GM18868 (cell line): Measurements from ENCODE around the gene PTPN3.
"Not testable (repeated sequence)": the region's sequence is repeated elsewhere in the genome, so short reads cannot be mapped to it uniquely, and the experiment has no call there.

Experiments used
- ATAC-seq: cut with Tn5 transposase; IDR thresholded peaks from one replicate; pipeline ENCODE4 v1.9.1; 2021; ENCODE audit warnings: mild to moderate bottlenecking, moderate library complexity; ENCODE audit not compliant: unreplicated experiment

The PTPN3 gene

GRCh38 chr9:109403116-109403515 lies 95.0 kb downstream of the PTPN3 start:
- ATAC-seq: no peak

- peak; percentile 32 for ATAC-seq
Observed at GRCh38 chr9:109401990-109402318, 96.2 kb downstream of the PTPN3 start.

- peak; percentile 32 for ATAC-seq
Observed at GRCh38 chr9:109401169-109401989, 96.7 kb downstream of the PTPN3 start.

GRCh38 chr9:109399258-109399767 lies 98.8 kb downstream of the PTPN3 start:
- peak; percentile 75 for ATAC-seq

GRCh38 chr9:109391176-109391575 lies 106.9 kb downstream of the PTPN3 start:
- no peak for ATAC-seq

- no peak for ATAC-seq
Observed at GRCh38 chr9:109387856-109388255, 110.3 kb downstream of the PTPN3 start.

- ATAC-seq: no peak
Observed at GRCh38 chr9:109387206-109387605, 110.9 kb downstream of the PTPN3 start.

- ATAC-seq: no peak
Observed at GRCh38 chr9:109385499-109385898, 112.6 kb downstream of the PTPN3 start.

GRCh38 chr9:109383947-109384346 lies 114.2 kb downstream of the PTPN3 start:
- ATAC-seq: no peak

- no peak for ATAC-seq
Observed at GRCh38 chr9:109383356-109383755, 114.8 kb downstream of the PTPN3 start.

GRCh38 chr9:109382585-109382984 lies 115.5 kb downstream of the PTPN3 start:
- no peak for ATAC-seq

GRCh38 chr9:109382182-109382581 lies 115.9 kb downstream of the PTPN3 start:
- ATAC-seq: no peak

- ATAC-seq: peak; percentile 73
Observed at GRCh38 chr9:109381011-109381729, 116.9 kb downstream of the PTPN3 start.

GRCh38 chr9:109379513-109379912 lies 118.6 kb downstream of the PTPN3 start:
- no peak for ATAC-seq

GRCh38 chr9:109378316-109378715 lies 119.8 kb downstream of the PTPN3 start:
- no peak for ATAC-seq

- ATAC-seq: no peak
Observed at GRCh38 chr9:109372246-109372645, 125.9 kb downstream of the PTPN3 start.

- ATAC-seq: no peak
Observed at GRCh38 chr9:109371374-109371773, 126.7 kb downstream of the PTPN3 start.

- ATAC-seq: peak; percentile 92
Observed at GRCh38 chr9:109369285-109369684, 128.8 kb downstream of the PTPN3 start.

- ATAC-seq: no peak
Observed at GRCh38 chr9:109360771-109361170, 137.3 kb downstream of the PTPN3 start.

- not testable (repeated sequence) for ATAC-seq
Observed at GRCh38 chr9:109358968-109359603, 139.0 kb downstream of the PTPN3 start.

GRCh38 chr9:109355564-109356297 lies 142.4 kb downstream of the PTPN3 start:
- ATAC-seq: no peak
